AG04450 (cell line): ENCODE results near the gene PPARA. TPM values are rescaled to one million over a fixed set of nuclear protein-coding genes. Genes with fewer than 3 reads are reported as not detected.

Experiments used
- CTCF ChIA-PET: fragments of 300-600, 350-600 bp; formaldehyde crosslinking; extraction: SDS; loops from one replicate; lab custom pipeline; 2022; ENCODE audit warnings: antibody characterized with exemption, inconsistent platforms; lab: Charles Lee
- POLR2A ChIA-PET: fragments of 350-600 bp; formaldehyde crosslinking; extraction: SDS; loops from one replicate; lab custom pipeline; 2021; ENCODE audit warnings: antibody characterized with exemption, inconsistent platforms; lab: Yijun Ruan, JAX
- DNase-seq: peaks from one replicate; pipeline ENCODE4 v3.0.0-alpha.2; 2011; ENCODE audit warnings: low read depth, low spot score
- H3K27ac ChIP-seq: one replicate; pipeline ENCODE4 v1.5.1; 2012; ENCODE audit warnings: low read depth, low read length, control low read depth
- H3K27me3 ChIP-seq: one replicate; pipeline ENCODE4 v1.6.0; 2012; ENCODE audit warnings: low read length; ENCODE audit not compliant: control insufficient read depth, insufficient read depth
- H3K4me3 ChIP-seq: 2 replicates; pipeline ENCODE4 v1.5.1; 2011; ENCODE audit warnings: mild to moderate bottlenecking, low read depth, low read length, control low read depth
- H3K9me3 ChIP-seq: 2 replicates; pipeline ENCODE4 v1.5.1; 2012; ENCODE audit warnings: low read length; ENCODE audit not compliant: control insufficient read depth, insufficient read depth
- polyA plus RNA-seq: library from polyadenylated mRNA; depleted of rRNA; stranded (reverse); fragments of >200 nt; gene quantifications from 2 replicates; pipeline ENCODE4 v1.2.3, GENCODE V29; 2011
- TF ChIP-seq, protein P1 (sequence below): IDR thresholded peaks from 2 replicates; pipeline ENCODE4 v1.5.1; 2011; ENCODE audit warnings: low read depth, low read length, control low read depth, inconsistent platforms

Gene PPARA
- polyA plus RNA-seq, 1 experiment, result 10.4 TPM

DNA sequence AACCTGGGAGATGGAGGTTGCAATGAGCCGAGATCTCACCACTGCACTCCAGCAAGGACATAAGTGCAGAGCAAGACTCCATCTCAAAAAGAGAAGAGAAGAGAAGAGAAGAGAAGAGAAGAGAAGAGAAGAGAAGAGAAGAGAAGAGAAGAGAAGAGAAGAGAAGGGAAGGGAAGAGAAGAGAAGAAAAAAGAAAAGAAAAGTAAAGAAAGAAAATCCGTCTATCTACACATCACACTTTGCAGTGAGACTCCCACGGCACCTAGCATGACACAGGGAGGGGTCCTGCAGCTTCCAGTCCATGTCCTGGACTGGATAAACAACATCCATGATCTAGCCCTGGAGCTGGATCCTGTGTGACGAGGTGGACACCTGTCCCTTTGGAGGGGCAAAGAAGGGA lies 4.0 kb upstream of the PPARA start:
- Histone ChIP-seq H3K27ac (no peak overlapping the region), H3K4me3 (no peak overlapping the region), H3K9me3 (peaks cover 3% of the 10 kb centered on the region; the same call in 1 of the 2 replicates), H3K27me3 (peaks cover 64% of the 10 kb centered on the region)
- POLR2A ChIA-PET, result no interaction called here
- CTCF ChIA-PET, result no interaction called here
- TF ChIP-seq, protein P1, sequence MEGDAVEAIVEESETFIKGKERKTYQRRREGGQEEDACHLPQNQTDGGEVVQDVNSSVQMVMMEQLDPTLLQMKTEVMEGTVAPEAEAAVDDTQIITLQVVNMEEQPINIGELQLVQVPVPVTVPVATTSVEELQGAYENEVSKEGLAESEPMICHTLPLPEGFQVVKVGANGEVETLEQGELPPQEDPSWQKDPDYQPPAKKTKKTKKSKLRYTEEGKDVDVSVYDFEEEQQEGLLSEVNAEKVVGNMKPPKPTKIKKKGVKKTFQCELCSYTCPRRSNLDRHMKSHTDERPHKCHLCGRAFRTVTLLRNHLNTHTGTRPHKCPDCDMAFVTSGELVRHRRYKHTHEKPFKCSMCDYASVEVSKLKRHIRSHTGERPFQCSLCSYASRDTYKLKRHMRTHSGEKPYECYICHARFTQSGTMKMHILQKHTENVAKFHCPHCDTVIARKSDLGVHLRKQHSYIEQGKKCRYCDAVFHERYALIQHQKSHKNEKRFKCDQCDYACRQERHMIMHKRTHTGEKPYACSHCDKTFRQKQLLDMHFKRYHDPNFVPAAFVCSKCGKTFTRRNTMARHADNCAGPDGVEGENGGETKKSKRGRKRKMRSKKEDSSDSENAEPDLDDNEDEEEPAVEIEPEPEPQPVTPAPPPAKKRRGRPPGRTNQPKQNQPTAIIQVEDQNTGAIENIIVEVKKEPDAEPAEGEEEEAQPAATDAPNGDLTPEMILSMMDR, result no peak
- no peak for DNase-seq

- TF ChIP-seq, protein P1, result no peak
- CTCF ChIA-PET, result no interaction called here
Measured at GRCh38 chr22:46147061-46147460, 3.3 kb upstream of the PPARA start.

DNA sequence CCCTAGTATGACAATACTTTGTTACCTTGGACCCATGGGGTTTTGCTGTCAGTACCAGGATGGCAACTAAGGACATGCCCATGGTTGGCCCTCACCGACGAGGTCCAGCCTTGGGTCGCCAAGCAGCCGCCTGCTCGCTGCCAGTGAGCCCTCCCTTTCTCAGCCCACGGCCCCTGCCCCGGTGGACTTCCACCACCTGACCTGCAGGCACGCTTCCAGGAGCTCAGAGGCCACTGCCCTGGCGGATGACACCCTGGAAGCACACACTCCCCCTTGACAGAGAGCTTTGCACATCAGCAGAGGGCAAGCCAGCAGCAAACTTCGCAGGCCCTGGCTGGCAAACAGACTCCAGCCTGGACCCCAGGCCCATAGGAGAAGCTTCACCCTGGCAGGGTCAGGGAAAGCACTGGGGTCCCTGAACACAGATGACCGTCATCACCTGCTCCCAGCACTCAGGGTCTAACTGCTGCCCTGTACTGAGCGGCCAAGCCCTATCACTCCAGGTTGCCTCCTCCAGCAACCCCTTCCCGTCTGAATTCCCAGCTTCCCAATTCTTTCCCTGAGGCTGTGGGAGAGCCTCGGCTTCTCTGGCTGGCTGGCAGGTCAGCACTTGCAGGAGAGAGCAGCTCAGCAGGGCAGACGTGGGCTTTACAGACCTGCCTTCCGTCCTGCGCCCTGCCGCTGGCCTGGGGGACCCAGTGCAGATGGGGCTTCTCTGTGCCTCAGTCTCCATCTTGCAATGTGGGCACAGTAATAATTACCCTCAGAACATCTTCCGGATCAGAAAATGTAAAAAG lies 2.7 kb upstream of the PPARA start:
- ChIA-PET CTCF (interaction anchor here (1.1 kb wide), 1 partner anchor 153 kb away, joined by 4 read pairs; no protein-coding TSS in a partner anchor), POLR2A (no interaction called here)
- Histone ChIP-seq H3K4me3 (no peak overlapping the region), H3K27me3 (peaks cover 60% of the 10 kb centered on the region), H3K27ac (no peak overlapping the region), H3K9me3 (peaks cover 3% of the 10 kb centered on the region; the same call in 1 of the 2 replicates)
- no peak for DNase-seq
- TF ChIP-seq, protein P1, result no peak

More at GRCh38 chr22:46147061-46147460, 3.3 kb upstream of the PPARA start:
- no peak overlapping the region for H3K4me3 ChIP-seq
- peaks cover 64% of the 10 kb centered on the region for H3K27me3 ChIP-seq
- no peak for DNase-seq
- no peak overlapping the region for H3K27ac ChIP-seq
- POLR2A ChIA-PET, result no interaction called here
- peaks cover 3% of the 10 kb centered on the region; the same call in 1 of the 2 replicates for H3K9me3 ChIP-seq

GRCh38 chr22:46148336-46148735 lies 2.0 kb upstream of the PPARA start:
- Histone ChIP-seq H3K4me3 (no peak overlapping the region), H3K27ac (no peak overlapping the region), H3K9me3 (peaks cover 3% of the 10 kb centered on the region; the same call in 1 of the 2 replicates), H3K27me3 (peaks cover 54% of the 10 kb centered on the region)
- POLR2A ChIA-PET, result interaction anchor here (0.6 to 1.5 kb wide), 2 partner anchors 17 to 102 kb away, joined by 3 to 4 read pairs; partner anchors contain the start of gene CDPF1
- DNase-seq, result no peak
- CTCF ChIA-PET, result interaction anchor here (1.1 to 1.3 kb wide), 2 partner anchors 26 to 154 kb away, joined by 4 read pairs; no protein-coding TSS in a partner anchor
- TF ChIP-seq, protein P1, result no peak
